Fibroblast of mammary gland (primary cell): Measurements from ENCODE around the gene CCSER1.
"Not testable (repeated sequence)": the region's sequence is repeated elsewhere in the genome, so short reads cannot be mapped to it uniquely, and the experiment has no call there.

Experiments
- DNase-seq: peaks from one replicate; pipeline ENCODE4 v3.0.0-alpha.2; 2010; ENCODE audit warnings: low read depth
- H3K4me3 ChIP-seq: 2 replicates; pipeline ENCODE4 v1.5.1; 2011; ENCODE audit warnings: low read depth, mild to moderate bottlenecking, low read length, moderate library complexity; ENCODE audit not compliant: control insufficient read depth
- TF ChIP-seq, protein P1 (sequence below): conservative IDR thresholded peaks from 2 replicates; pipeline ENCODE4 v1.5.1; 2011; ENCODE audit warnings: low read depth, low read length, inconsistent platforms; ENCODE audit not compliant: control insufficient read depth, insufficient read depth

Gene CCSER1

DNA sequence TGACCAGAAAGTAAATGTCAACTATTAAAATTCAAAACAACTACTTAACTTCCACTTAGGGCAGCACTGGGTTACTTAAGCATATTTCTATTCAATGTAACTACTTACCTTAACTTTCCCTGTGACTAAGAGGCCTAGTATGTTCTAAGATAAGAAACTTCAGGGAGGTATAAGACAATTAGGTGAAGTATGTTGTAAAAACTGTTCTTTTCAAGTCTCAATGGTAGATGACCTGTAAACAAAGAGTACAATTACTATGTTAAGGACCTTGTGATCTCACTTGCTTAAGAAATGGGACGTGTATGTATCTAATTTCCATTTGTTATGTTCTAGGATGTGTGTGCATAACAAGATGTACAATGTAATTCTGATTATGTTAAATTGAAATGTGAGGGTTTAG, 960.5 kb downstream of the CCSER1 start:
- no peak overlapping the region for H3K4me3 ChIP-seq
- DNase-seq = no peak
- TF ChIP-seq, protein P1, sequence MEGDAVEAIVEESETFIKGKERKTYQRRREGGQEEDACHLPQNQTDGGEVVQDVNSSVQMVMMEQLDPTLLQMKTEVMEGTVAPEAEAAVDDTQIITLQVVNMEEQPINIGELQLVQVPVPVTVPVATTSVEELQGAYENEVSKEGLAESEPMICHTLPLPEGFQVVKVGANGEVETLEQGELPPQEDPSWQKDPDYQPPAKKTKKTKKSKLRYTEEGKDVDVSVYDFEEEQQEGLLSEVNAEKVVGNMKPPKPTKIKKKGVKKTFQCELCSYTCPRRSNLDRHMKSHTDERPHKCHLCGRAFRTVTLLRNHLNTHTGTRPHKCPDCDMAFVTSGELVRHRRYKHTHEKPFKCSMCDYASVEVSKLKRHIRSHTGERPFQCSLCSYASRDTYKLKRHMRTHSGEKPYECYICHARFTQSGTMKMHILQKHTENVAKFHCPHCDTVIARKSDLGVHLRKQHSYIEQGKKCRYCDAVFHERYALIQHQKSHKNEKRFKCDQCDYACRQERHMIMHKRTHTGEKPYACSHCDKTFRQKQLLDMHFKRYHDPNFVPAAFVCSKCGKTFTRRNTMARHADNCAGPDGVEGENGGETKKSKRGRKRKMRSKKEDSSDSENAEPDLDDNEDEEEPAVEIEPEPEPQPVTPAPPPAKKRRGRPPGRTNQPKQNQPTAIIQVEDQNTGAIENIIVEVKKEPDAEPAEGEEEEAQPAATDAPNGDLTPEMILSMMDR = no peak

DNA sequence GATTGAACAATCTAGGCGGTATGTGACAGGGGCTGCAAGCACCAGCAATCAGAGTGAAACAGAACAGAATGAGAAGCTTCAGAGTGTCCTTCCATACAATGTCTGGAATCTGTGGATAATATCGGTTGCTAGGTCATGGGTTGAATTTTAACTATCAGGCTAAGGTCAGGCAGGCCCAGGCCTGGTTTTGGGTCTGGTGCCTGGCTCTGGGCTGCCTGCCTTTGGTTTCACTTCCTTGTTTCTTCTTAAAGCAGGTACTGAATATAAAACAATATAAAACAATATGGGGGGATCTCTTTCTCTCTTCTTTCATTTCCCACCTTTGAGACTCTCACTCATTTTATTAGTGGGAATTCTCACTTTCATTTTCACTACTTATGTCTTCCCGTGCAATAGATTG, 962.0 kb downstream of the CCSER1 start:
- TF ChIP-seq, protein P1 = no peak
- DNase-seq = no peak
- H3K4me3 ChIP-seq = no peak overlapping the region

DNA sequence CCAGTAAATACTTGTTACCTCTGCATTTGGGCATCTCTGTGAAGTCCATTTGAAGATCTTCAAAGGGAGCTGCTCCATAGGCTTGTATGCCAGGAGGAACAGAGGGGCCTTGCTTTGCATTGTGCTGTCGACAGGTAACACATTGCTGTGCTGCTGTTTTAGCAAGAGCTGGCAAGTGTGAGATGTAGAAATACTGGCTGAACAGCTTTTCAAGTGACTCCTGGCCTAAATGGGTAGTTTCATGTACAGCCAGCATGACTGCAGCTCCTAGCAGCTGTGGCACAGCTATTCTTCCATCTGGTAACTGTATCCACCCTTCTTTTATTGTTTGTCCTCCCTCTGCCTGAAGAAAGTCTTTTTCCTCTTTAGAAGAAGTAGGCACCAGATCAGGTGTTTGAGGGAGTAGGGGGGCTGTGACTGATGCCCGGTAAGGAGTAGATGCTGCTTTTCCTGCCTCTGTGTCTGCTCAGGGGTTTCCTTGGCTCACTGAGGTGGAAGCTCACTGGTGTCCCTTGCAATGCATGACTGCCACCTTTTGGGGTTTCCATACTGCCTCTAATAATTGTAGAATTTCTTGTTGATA, 965.3 kb downstream of the CCSER1 start:
- TF ChIP-seq, protein P1 = no peak
- no peak for DNase-seq

DNA sequence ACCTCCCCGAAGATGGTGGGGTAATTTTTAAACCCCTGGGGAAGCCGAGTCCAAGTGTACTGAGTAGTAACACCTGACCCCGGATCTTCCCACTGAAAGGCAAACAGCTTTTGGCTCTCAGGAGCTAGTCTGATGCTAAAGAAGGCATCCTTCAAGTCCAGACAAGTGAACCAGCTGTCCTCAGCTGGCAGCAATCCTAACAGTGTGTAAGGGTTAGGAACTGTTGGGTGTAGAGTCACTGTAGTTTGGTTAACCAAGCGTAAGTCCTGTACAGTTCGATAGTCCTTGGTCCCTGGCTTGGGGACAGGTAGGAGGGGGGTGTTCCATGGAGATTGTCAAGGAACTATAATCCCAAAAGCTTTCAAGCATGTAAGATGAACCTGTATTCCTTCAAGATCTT, 967.0 kb downstream of the CCSER1 start:
- DNase-seq = not testable (repeated sequence)

More for the DNA sequence above, 965.3 kb downstream of the CCSER1 start:
- no peak overlapping the region for H3K4me3 ChIP-seq

DNA sequence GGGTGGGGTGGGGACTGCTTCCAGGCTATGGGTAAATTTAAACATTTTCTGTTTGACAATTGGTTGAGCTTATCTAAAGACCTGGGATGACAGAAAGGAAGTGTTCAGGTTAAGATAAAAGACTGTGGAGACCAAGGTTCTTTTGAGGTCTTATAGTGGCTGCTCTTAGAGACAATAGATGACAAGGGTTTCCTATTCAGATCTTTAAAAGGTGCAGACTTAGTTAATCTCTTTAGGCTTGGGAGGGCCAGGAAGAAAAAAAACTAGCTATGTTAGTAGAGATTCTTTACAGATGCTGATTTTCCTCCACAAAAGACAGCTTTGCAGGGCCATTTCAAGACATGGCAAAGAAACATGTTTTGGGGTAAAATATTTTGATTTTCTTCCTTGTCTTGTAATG, 972.5 kb downstream of the CCSER1 start:
- DNase-seq = no peak
- H3K4me3 ChIP-seq = no peak overlapping the region
- TF ChIP-seq, protein P1 = no peak

More for the DNA sequence above, 967.0 kb downstream of the CCSER1 start:
- not testable (repeated sequence) for H3K4me3 ChIP-seq

DNA sequence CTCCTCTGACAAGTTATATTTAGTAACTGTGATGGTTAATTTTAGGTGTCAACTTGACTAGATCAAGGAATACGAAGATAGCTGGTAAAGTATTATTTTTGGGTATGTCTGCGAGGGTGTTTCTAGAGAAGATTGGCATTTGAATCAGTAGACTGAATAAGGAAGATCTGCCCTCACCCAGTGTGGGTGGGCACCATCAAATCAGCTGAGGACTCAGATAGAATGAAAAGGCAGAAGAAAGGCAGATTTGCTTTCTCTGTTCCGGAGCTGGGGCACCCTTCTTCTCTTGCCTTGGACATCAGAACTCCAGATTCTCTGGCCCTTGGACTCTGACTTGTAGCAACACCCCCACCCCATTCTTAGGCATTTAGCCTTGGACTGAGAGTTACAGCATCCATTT, 981.6 kb downstream of the CCSER1 start:
- TF ChIP-seq, protein P1 = no peak
- DNase-seq = no peak
- H3K4me3 ChIP-seq = no peak overlapping the region

DNA sequence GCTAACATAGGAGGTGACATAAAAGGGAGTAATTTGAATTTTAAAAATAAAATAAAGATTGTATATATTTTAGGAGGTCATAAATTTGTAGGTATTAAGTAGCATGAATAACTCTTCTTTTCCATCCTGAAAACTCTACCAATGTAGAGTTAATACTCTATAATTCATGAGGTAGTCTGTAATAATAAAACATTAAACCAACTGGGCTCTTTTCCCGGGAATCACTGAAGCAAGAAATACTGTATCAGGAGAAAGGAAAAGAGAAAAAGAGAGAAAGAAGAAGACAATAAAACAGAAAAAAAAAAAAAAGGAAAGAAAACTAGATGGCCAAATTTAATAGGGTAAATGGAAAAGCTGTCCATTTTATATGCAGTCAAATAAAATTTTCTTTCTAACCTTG, 984.4 kb downstream of the CCSER1 start:
- TF ChIP-seq, protein P1 = no peak
- no peak for DNase-seq
- H3K4me3 ChIP-seq = no peak overlapping the region
